ENCODE data around the gene ETV1. TPM values are rescaled to one million over a fixed set of nuclear protein-coding genes. Genes with fewer than 3 reads are reported as not detected.

Gene ETV1
- total RNA-seq, 1 experiment from 2014 or later: 23.3 TPM

DNA sequence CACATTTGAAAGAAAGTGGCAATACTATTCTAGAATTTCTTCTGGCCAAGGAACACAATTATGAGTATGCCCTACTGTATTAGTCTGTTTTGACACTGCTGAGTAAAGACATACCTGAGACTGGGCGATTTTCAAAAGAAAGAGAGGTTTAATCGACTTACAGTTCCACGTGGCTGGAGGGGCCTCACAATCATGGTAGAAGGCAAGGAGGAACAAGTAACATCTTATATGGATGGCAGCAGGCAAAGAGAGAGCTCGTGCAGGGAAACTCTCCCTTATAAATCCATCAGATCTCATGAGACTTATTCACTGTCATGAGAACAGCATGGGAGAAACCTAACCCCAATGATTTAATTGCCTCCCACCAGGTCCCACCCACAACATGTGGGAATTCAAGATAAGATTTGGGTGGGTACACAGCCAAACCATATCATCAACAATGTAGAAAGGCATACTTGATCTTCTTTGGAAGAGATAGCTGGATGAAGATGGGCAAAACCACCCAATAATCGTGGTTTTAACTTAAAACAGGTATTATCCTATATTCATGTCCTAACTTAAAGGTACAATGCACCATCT is 113.9 kb downstream of the ETV1 start:
- RAD21 ChIA-PET (ENCODE audit: low non-redundant PET in 1 of 2, low total read pairs in 2 of 2, uncharacterized antibody in 2 of 2, unreplicated experiment in 2 of 2): no interaction called here
- H3K9me3 ChIP-seq (ENCODE audit: control insufficient read depth in 1 of 2, insufficient read depth in 1 of 2, low read depth in 1 of 2, low read length in 2 of 2): no peaks in the 10 kb centered on the region
- ATAC-seq: no peak
- no peak overlapping the region for H3K27ac ChIP-seq (ENCODE audit: low read depth, low read length)
- H3K9me2 ChIP-seq (ENCODE audit: insufficient read depth): no peaks in the 10 kb centered on the region
- intact Hi-C loops (cut with micrococcal nuclease): no loop called here
- DNase-seq (ENCODE audit: low read depth, low spot score): no peak
- BruUV-seq (replicated peaks): no TSS peak
- no peaks in the 10 kb centered on the region for H3K79me2 ChIP-seq (ENCODE audit: insufficient read depth, low read length)
- no peak overlapping the region for H3K9ac ChIP-seq (ENCODE audit: low read length)
- H3K4me2 ChIP-seq (ENCODE audit: low read length): no peak overlapping the region
- H3K36me3 ChIP-seq (ENCODE audit: control insufficient read depth in 1 of 2, insufficient read depth in 2 of 2, low read length in 2 of 2): no peaks in the 10 kb centered on the region
- no peak overlapping the region for H2AFZ ChIP-seq (ENCODE audit: low read depth, low read length, poor library complexity, severe bottlenecking)
- no peak overlapping the region for H3K4me3 ChIP-seq (replicated peaks in 1 of 2; ENCODE audit: low read depth in 1 of 2, low read length in 2 of 2)
- H3K27me3 ChIP-seq (ENCODE audit: insufficient read depth, low read length): no peaks in the 10 kb centered on the region
- CTCF ChIA-PET: no interaction called here
- POLR2A ChIA-PET: no interaction called here
- H3K4me1 ChIP-seq (ENCODE audit: control insufficient read depth in 1 of 2, insufficient read depth in 2 of 2, low read length in 2 of 2): peaks cover 5 to 15% of the 10 kb centered on the region in 2 experiments
- TF ChIP-seq JUND (IDR thresholded peaks at IDR 0.05) (no peak), POLR2AphosphoS5 (IDR thresholded peaks at IDR 0.05; ENCODE audit: low read depth, low read length) (no peak), FOSL1 (IDR thresholded peaks at IDR 0.05; ENCODE audit: low read depth) (no peak), TCF7L2 (IDR thresholded peaks at IDR 0.05; ENCODE audit: borderline replicate concordance, extremely low read depth, insufficient read depth, insufficient read length) (no peak), SRF (IDR thresholded peaks at IDR 0.05; ENCODE audit: low read depth) (no peak), YY1 (IDR thresholded peaks at IDR 0.05; ENCODE audit: extremely low read depth, insufficient replicate concordance, low read depth, low read length) (no peak), EZH2phosphoT487 (IDR thresholded peaks at IDR 0.05; ENCODE audit: borderline replicate concordance) (no peak), EZH2 (IDR thresholded peaks at IDR 0.05) (no peak), POLR2A (IDR thresholded peaks at IDR 0.05; ENCODE audit: borderline replicate concordance, extremely low read depth, insufficient read depth, insufficient read length) (no peak), EGR1 (IDR thresholded peaks at IDR 0.05; ENCODE audit: low read depth) (no peak), ZFX (IDR thresholded peaks at IDR 0.05) (no peak), RAD21 (IDR thresholded peaks at IDR 0.05; ENCODE audit: low read depth) (no peak), SP1 (IDR thresholded peaks at IDR 0.05; ENCODE audit: low read depth) (no peak), SIN3A (IDR thresholded peaks at IDR 0.05; ENCODE audit: low read depth) (no peak)
- TF ChIP-seq, protein P1, sequence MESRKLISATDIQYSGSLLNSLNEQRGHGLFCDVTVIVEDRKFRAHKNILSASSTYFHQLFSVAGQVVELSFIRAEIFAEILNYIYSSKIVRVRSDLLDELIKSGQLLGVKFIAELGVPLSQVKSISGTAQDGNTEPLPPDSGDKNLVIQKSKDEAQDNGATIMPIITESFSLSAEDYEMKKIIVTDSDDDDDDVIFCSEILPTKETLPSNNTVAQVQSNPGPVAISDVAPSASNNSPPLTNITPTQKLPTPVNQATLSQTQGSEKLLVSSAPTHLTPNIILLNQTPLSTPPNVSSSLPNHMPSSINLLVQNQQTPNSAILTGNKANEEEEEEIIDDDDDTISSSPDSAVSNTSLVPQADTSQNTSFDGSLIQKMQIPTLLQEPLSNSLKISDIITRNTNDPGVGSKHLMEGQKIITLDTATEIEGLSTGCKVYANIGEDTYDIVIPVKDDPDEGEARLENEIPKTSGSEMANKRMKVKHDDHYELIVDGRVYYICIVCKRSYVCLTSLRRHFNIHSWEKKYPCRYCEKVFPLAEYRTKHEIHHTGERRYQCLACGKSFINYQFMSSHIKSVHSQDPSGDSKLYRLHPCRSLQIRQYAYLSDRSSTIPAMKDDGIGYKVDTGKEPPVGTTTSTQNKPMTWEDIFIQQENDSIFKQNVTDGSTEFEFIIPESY (IDR thresholded peaks at IDR 0.05; ENCODE audit: extremely low read depth, insufficient replicate concordance, low read length): no peak
- TF ChIP-seq, protein P2, sequence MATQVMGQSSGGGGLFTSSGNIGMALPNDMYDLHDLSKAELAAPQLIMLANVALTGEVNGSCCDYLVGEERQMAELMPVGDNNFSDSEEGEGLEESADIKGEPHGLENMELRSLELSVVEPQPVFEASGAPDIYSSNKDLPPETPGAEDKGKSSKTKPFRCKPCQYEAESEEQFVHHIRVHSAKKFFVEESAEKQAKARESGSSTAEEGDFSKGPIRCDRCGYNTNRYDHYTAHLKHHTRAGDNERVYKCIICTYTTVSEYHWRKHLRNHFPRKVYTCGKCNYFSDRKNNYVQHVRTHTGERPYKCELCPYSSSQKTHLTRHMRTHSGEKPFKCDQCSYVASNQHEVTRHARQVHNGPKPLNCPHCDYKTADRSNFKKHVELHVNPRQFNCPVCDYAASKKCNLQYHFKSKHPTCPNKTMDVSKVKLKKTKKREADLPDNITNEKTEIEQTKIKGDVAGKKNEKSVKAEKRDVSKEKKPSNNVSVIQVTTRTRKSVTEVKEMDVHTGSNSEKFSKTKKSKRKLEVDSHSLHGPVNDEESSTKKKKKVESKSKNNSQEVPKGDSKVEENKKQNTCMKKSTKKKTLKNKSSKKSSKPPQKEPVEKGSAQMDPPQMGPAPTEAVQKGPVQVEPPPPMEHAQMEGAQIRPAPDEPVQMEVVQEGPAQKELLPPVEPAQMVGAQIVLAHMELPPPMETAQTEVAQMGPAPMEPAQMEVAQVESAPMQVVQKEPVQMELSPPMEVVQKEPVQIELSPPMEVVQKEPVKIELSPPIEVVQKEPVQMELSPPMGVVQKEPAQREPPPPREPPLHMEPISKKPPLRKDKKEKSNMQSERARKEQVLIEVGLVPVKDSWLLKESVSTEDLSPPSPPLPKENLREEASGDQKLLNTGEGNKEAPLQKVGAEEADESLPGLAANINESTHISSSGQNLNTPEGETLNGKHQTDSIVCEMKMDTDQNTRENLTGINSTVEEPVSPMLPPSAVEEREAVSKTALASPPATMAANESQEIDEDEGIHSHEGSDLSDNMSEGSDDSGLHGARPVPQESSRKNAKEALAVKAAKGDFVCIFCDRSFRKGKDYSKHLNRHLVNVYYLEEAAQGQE (IDR thresholded peaks at IDR 0.05; ENCODE audit: low read depth): no peak
- TF ChIP-seq, protein P3, sequence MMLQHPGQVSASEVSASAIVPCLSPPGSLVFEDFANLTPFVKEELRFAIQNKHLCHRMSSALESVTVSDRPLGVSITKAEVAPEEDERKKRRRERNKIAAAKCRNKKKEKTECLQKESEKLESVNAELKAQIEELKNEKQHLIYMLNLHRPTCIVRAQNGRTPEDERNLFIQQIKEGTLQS (IDR thresholded peaks at IDR 0.05): no peak
- no peaks in the 10 kb centered on the region for H4K20me1 ChIP-seq (ENCODE audit: insufficient read depth)
